Activated naive CD4-positive, alpha-beta T cell treated with anti-CD3 and anti-CD28 coated beads, Interleukin-2, amount 10 ng/mL, durations not matched to agents 7 days and 5 days (primary cell): ENCODE measurements around the gene ADNP2.
A peak's percentile ranks its signal among the peaks of the same experiment; 100 is the strongest.

Experiments used
- CTCF ChIA-PET: fragments of 350-600 bp; sonication (Branson Sonifier 250); formaldehyde crosslinking; loops from one replicate; lab custom pipeline; 2021; ENCODE audit warnings: antibody characterized with exemption; lab: Charles Lee
- DNase-seq: peaks from one replicate; pipeline ENCODE4 v3.0.0-alpha.2; 2020
- H3K27ac Mint-ChIP-seq: one replicate; pipeline ENCODE4 v1.8.0; 2021; ENCODE audit warnings: mild to moderate bottlenecking, moderate library complexity, mixed read lengths
- H3K27me3 Mint-ChIP-seq: one replicate; pipeline ENCODE4 v1.8.0; 2021; ENCODE audit warnings: mild to moderate bottlenecking, mixed read lengths
- H3K36me3 Mint-ChIP-seq: one replicate; pipeline ENCODE4 v1.8.0; 2021; ENCODE audit warnings: mixed read lengths
- H3K4me1 Mint-ChIP-seq: one replicate; pipeline ENCODE4 v1.8.0; 2021; ENCODE audit warnings: mixed read lengths
- H3K4me3 Mint-ChIP-seq: one replicate; pipeline ENCODE4 v1.8.0; 2021; ENCODE audit warnings: mild to moderate bottlenecking, moderate library complexity, mixed read lengths
- H3K9me3 Mint-ChIP-seq: one replicate; pipeline ENCODE4 v1.8.0; 2021; ENCODE audit warnings: mixed read lengths

The ADNP2 gene

GRCh38 chr18:80145196-80145804, 36.2 kb downstream of the ADNP2 start:
- CTCF ChIA-PET, result interaction anchor here (7.5 kb wide), 1 partner anchor 12 kb away, joined by 50 read pairs; no protein-coding TSS in a partner anchor
- Mint-ChIP-seq H3K9me3 (no peaks in the 10 kb centered on the region), H3K4me1 (peaks cover 24% of the 10 kb centered on the region), H3K27ac (no peak overlapping the region), H3K27me3 (peaks cover 22% of the 10 kb centered on the region), H3K4me3 (no peak overlapping the region), H3K36me3 (peaks cover 3% of the 10 kb centered on the region)
- DNase-seq, result no peak

- DNase-seq, result no peak
- H3K9me3 Mint-ChIP-seq, result no peaks in the 10 kb centered on the region
- H3K4me3 Mint-ChIP-seq, result peak overlapping the region; percentile 81
- H3K4me1 Mint-ChIP-seq, result peaks cover 24% of the 10 kb centered on the region
- CTCF ChIA-PET, result interaction anchor here (1.4 to 7.5 kb wide), 2 partner anchors 10 to 113 kb away, joined by 3 to 50 read pairs; partner anchors contain the start of gene RBFA
- H3K27ac Mint-ChIP-seq, result peak overlapping the region; percentile 56
- peaks cover 31% of the 10 kb centered on the region for H3K27me3 Mint-ChIP-seq
- no peaks in the 10 kb centered on the region for H3K36me3 Mint-ChIP-seq
Measured at GRCh38 chr18:80147037-80147417, 38.0 kb downstream of the ADNP2 start.

GRCh38 chr18:80147418-80148325, 38.6 kb downstream of the ADNP2 start:
- peak; percentile 91 for DNase-seq
- Mint-ChIP-seq H3K27me3 (peaks cover 31% of the 10 kb centered on the region), H3K36me3 (no peaks in the 10 kb centered on the region), H3K9me3 (no peaks in the 10 kb centered on the region), H3K4me1 (peaks cover 24% of the 10 kb centered on the region), H3K27ac (peak overlapping the region; percentile 56), H3K4me3 (peak overlapping the region; percentile 81)
- CTCF ChIA-PET, result interaction anchor here (1.4 to 7.5 kb wide), 2 partner anchors 9 to 114 kb away, joined by 3 to 50 read pairs; partner anchors contain the start of gene RBFA

GRCh38 chr18:80148326-80149199, 39.5 kb downstream of the ADNP2 start:
- Mint-ChIP-seq H3K27ac (no peak overlapping the region), H3K4me1 (peaks cover 24% of the 10 kb centered on the region), H3K9me3 (no peaks in the 10 kb centered on the region), H3K4me3 (peak overlapping the region; percentile 81), H3K27me3 (peaks cover 31% of the 10 kb centered on the region), H3K36me3 (no peaks in the 10 kb centered on the region)
- CTCF ChIA-PET, result interaction anchor here (7.5 kb wide), 1 partner anchor 8 kb away, joined by 50 read pairs; no protein-coding TSS in a partner anchor
- DNase-seq, result no peak

GRCh38 chr18:80149667-80150066, 40.6 kb downstream of the ADNP2 start:
- Mint-ChIP-seq H3K27me3 (peaks cover 31% of the 10 kb centered on the region), H3K36me3 (no peaks in the 10 kb centered on the region), H3K4me3 (no peak overlapping the region), H3K27ac (no peak overlapping the region), H3K4me1 (peaks cover 26% of the 10 kb centered on the region), H3K9me3 (no peaks in the 10 kb centered on the region)
- DNase-seq, result no peak
- CTCF ChIA-PET, result no interaction called here

- H3K4me3 Mint-ChIP-seq, result no peak overlapping the region
- H3K4me1 Mint-ChIP-seq, result peaks cover 3% of the 10 kb centered on the region
- CTCF ChIA-PET, result interaction anchor here (1.1 to 7.5 kb wide), 2 partner anchors 9 to 49 kb away, joined by 3 to 50 read pairs; no protein-coding TSS in a partner anchor
- no peaks in the 10 kb centered on the region for H3K36me3 Mint-ChIP-seq
- H3K27ac Mint-ChIP-seq, result no peak overlapping the region
- no peaks in the 10 kb centered on the region for H3K9me3 Mint-ChIP-seq
- H3K27me3 Mint-ChIP-seq, result peaks cover 22% of the 10 kb centered on the region
- DNase-seq, result peak; percentile 64
Measured at GRCh38 chr18:80154293-80154692, 45.2 kb downstream of the ADNP2 start.

GRCh38 chr18:80157708-80158343, 48.8 kb downstream of the ADNP2 start:
- peaks cover 5% of the 10 kb centered on the region for H3K4me1 Mint-ChIP-seq
- H3K4me3 Mint-ChIP-seq, result no peak overlapping the region
- peaks cover 35% of the 10 kb centered on the region for H3K27me3 Mint-ChIP-seq
- peak; percentile 83 for DNase-seq
- H3K9me3 Mint-ChIP-seq, result no peaks in the 10 kb centered on the region
- CTCF ChIA-PET, result interaction anchor here (0.6 to 7.5 kb wide), 15 partner anchors 10 to 234 kb away, joined by 3 to 50 read pairs (median 3); partner anchors contain the start of gene ADNP2
- no peaks in the 10 kb centered on the region for H3K36me3 Mint-ChIP-seq
- H3K27ac Mint-ChIP-seq, result no peak overlapping the region

- H3K9me3 Mint-ChIP-seq, result no peaks in the 10 kb centered on the region
- CTCF ChIA-PET, result interaction anchor here (0.8 to 7.5 kb wide), 13 partner anchors 9 to 134 kb away, joined by 3 to 50 read pairs (median 4); partner anchors contain the start of gene ADNP2
- H3K36me3 Mint-ChIP-seq, result no peaks in the 10 kb centered on the region
- H3K27me3 Mint-ChIP-seq, result peaks cover 36% of the 10 kb centered on the region
- H3K4me1 Mint-ChIP-seq, result peaks cover 5% of the 10 kb centered on the region
- no peak overlapping the region for H3K4me3 Mint-ChIP-seq
- DNase-seq, result no peak
- no peak overlapping the region for H3K27ac Mint-ChIP-seq
Measured at GRCh38 chr18:80158365-80158764, 49.3 kb downstream of the ADNP2 start.

GRCh38 chr18:80159713-80160636, 50.9 kb downstream of the ADNP2 start:
- Mint-ChIP-seq H3K27ac (no peak overlapping the region), H3K4me3 (no peak overlapping the region), H3K27me3 (peaks cover 43% of the 10 kb centered on the region), H3K36me3 (no peaks in the 10 kb centered on the region), H3K9me3 (peaks cover 5% of the 10 kb centered on the region), H3K4me1 (peaks cover 3% of the 10 kb centered on the region)
- DNase-seq, result peak; percentile 51
- CTCF ChIA-PET, result interaction anchor here (0.6 to 7.5 kb wide), 8 partner anchors 11 to 155 kb away, joined by 3 to 50 read pairs (median 4); no protein-coding TSS in a partner anchor

GRCh38 chr18:80161781-80162417, 52.8 kb downstream of the ADNP2 start:
- CTCF ChIA-PET, result interaction anchor here (1.0 to 7.0 kb wide), 2 partner anchors 82 to 93 kb away, joined by 3 to 45 read pairs; no protein-coding TSS in a partner anchor
- no peak overlapping the region for H3K27ac Mint-ChIP-seq
- peaks cover 49% of the 10 kb centered on the region for H3K27me3 Mint-ChIP-seq
- H3K9me3 Mint-ChIP-seq, result peaks cover 6% of the 10 kb centered on the region
- peaks cover 3% of the 10 kb centered on the region for H3K4me1 Mint-ChIP-seq
- no peaks in the 10 kb centered on the region for H3K36me3 Mint-ChIP-seq
- H3K4me3 Mint-ChIP-seq, result no peak overlapping the region
- DNase-seq, result no peak

- Mint-ChIP-seq H3K36me3 (no peaks in the 10 kb centered on the region), H3K27ac (no peak overlapping the region), H3K27me3 (peaks cover 54% of the 10 kb centered on the region), H3K4me1 (peaks cover 3% of the 10 kb centered on the region), H3K9me3 (peaks cover 6% of the 10 kb centered on the region), H3K4me3 (no peak overlapping the region)
- no peak for DNase-seq
- CTCF ChIA-PET, result no interaction called here
Measured at GRCh38 chr18:80163183-80163582, 54.1 kb downstream of the ADNP2 start.
